Cerebellar cortex (tissue), 1 donor: Measurements from ENCODE around the gene TAS2R50.

ENCODE experiments used
- DNase-seq: peaks from one replicate; pipeline ENCODE4 v3.0.0-alpha.2; 2015; ENCODE audit warnings: low spot score

TAS2R50 gene

DNA sequence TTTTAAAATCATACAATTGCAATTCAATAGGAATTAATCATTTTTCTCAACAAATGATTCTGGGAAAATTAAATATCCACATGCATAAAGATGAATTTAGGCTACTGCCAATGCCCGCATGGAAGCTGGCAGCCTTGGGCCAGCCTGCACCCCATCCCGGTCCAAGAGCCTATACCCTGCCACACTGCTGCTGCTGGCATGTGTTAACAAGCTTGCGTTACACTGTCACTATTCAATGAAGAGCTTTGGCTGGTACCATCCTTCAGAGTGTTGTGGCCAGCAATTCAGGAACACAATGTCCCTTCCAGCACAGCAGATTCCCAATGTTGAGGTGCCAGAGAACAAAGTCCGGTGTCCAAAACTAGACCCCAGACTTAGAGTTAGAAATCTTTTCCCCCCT lies 34.1 kb downstream of the TAS2R50 start:
- no peak for DNase-seq

DNA sequence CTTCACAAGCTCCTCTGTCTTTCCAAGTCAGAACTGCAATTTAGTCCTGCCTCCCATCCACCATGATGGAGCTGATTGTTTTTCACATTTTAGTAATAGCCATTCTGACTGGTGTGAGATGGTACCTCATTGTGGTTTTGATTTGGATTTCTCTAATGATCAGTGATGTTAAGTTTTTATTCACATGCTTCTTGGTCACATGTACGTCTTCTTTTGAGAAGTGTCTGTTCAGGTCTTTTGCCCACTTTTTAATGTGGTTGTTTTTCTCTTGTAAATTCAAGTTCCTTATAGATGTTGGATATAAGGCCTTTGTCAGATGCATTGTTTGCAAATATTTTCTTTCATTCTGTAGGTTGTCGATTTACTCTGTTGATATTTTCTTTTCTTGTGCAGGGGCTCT lies 43.5 kb downstream of the TAS2R50 start:
- no peak for DNase-seq

DNA sequence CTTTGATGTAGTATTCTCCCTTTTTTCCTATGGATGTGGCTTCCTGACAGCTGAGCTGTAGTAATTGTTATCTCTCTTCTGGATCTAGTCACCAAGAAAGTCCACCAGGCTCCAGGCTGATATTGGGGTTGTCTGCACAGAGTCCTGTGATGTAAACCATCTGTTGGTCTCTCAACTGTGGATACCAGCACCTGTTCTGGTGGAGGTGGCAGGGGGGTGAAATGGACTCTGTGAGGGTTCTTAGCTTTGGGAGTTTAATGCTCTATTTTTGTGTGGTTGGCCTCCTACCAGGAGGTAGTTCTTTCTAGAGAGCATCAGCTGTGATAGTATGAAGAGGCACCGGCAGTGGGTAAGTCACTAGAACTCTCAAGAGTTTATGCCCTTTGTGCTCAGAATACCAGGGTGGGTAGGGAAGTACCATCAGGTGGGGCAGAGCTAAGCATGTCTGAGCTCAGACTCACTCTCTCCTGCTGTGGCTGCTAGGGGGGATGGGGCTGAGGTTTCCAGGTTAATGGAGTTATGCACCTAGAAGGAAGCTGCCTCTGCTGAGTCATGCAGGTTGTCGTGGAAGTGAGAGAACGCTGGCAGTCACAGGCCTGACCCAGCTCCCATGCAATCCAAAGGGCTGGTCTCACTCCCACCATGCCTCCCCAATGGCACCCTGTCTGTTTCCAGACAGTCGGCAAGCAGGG lies 44.6 kb downstream of the TAS2R50 start:
- DNase-seq: no peak

DNA sequence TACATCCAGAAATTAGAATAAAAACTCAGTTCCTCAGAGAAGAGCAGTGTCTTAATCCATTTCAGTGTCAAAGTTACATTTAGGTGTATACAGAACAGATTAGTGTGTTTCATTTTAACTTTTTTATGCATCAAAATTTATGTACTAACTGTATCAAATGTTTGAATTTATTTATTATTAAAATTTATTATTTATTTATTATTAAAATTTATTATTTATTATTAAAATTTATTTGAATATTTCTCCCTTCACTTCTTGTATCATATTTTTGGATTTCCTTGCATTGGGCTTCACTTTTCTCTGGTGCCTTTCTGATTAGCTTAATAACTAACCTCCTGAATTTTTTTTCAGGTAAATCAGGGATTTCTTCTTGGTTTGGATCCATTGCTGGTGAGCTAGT lies 45.3 kb downstream of the TAS2R50 start:
- no peak for DNase-seq

DNA sequence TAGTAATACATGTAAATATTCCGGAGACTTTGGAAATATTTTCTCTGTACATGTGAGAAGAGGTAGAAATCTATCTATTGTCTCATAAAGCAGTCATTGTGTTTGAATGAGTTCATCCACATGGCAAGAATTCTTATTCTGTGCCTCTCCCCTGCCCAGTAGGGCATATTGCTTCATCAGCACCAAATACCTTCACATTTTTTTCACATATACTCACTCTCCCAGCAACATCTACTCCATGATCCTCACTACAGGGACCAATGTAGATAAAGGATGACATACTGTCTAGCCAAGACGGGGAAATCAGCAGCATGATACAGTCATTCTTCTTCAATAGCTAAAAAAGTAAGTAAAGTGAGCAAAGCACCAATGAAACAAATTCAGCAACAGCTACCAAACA lies 46.3 kb downstream of the TAS2R50 start:
- DNase-seq: no peak

DNA sequence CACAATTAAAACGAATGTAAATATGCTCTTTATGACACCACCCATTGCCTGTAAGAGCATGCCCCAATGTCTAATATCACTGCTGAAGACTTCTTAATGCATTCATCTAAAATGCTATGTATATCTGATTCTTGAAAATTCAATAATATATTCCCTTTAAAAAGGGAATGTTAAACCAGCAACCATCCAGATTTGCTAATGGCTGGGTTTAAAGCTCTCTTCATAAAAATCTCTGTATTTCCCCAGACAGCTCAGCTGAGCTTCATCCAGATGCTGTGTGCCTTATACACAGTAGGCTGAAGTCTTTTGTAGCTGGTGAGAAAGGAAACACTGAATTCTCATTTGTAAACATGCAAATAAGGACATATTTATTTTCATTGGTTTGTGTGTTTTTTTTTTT lies 47.5 kb downstream of the TAS2R50 start, which contains the start of gene TAS2R14:
TAS2R14 (minus strand) TSS at position 101 of the 400 bp plus-strand sequence; CDS start at position 45, 56 bp downstream.
- DNase-seq: no peak

DNA sequence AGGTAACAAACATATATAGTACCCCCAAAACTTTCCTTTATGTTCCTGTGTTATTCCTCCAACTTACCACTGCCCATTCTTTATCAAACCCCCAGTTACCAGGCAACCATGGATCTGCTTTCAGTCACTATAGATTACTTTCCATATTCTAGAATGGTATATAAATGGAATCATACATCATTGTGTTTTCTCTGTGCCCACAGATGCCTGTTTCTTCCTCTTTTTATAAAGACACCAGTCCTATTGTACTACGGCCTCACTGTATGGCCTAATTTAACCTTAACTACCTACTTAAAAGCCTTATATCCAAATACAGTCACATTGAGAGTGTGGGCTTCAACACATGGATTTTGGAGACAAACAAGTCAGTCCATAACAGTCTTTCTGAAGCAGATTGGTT lies 50.2 kb downstream of the TAS2R50 start:
- no peak for DNase-seq
